ENCODE results near the gene DOCK7.

DOCK7 gene

GRCh38 chr1:62652387-62652786 lies 35.8 kb downstream of the DOCK7 start:
- DNase-seq (ENCODE audit: low read depth) = no peak
- no peak overlapping the region for H3K4me3 ChIP-seq (ENCODE audit: control insufficient read depth, low read depth, low read length)
- TF ChIP-seq CTCF (conservative IDR thresholded peaks at IDR 0.05; ENCODE audit: control insufficient read depth, insufficient read depth, low read depth, low read length) = no peak

GRCh38 chr1:62643283-62643682 lies 44.9 kb downstream of the DOCK7 start:
- no peak for TF ChIP-seq CTCF (conservative IDR thresholded peaks at IDR 0.05; ENCODE audit: control insufficient read depth, insufficient read depth, low read depth, low read length)

GRCh38 chr1:62637392-62638105 lies 50.6 kb downstream of the DOCK7 start:
- no peak overlapping the region for H3K4me3 ChIP-seq (ENCODE audit: control insufficient read depth, low read depth, low read length)
- no peak for TF ChIP-seq CTCF (conservative IDR thresholded peaks at IDR 0.05; ENCODE audit: control insufficient read depth, insufficient read depth, low read depth, low read length)
- DNase-seq (ENCODE audit: low read depth) = peak; percentile 11

More at GRCh38 chr1:62643283-62643682, 44.9 kb downstream of the DOCK7 start:
- H3K4me3 ChIP-seq (ENCODE audit: control insufficient read depth, low read depth, low read length) = no peak overlapping the region
- DNase-seq (ENCODE audit: low read depth) = no peak

- H3K4me3 ChIP-seq (ENCODE audit: control insufficient read depth, low read depth, low read length) = no peak overlapping the region
- no peak for TF ChIP-seq CTCF (conservative IDR thresholded peaks at IDR 0.05; ENCODE audit: control insufficient read depth, insufficient read depth, low read depth, low read length)
- no peak for DNase-seq (ENCODE audit: low read depth)
Observed at GRCh38 chr1:62628506-62628905, 59.7 kb downstream of the DOCK7 start.

GRCh38 chr1:62625415-62625814 lies 62.8 kb downstream of the DOCK7 start:
- DNase-seq (ENCODE audit: low read depth) = peak; percentile 4
- TF ChIP-seq CTCF (conservative IDR thresholded peaks at IDR 0.05; ENCODE audit: control insufficient read depth, insufficient read depth, low read depth, low read length) = no peak
- no peak overlapping the region for H3K4me3 ChIP-seq (ENCODE audit: control insufficient read depth, low read depth, low read length)

GRCh38 chr1:62621907-62622306 lies 66.3 kb downstream of the DOCK7 start:
- peak; percentile 97 for DNase-seq (ENCODE audit: low read depth)
- no peak for TF ChIP-seq CTCF (conservative IDR thresholded peaks at IDR 0.05; ENCODE audit: control insufficient read depth, insufficient read depth, low read depth, low read length)
- no peak overlapping the region for H3K4me3 ChIP-seq (ENCODE audit: control insufficient read depth, low read depth, low read length)
